ENCODE data around the gene BTBD9. TPM values are rescaled to one million over a fixed set of nuclear protein-coding genes. Genes with fewer than 3 reads are reported as not detected.

The BTBD9 gene
- total RNA-seq, 2 donors from 2014 or later: 15.3 to 23.6 TPM

GRCh38 chr6:38141085-38141484, 498.6 kb downstream of the BTBD9 start:
- Histone ChIP-seq H3K36me3 (no peaks in the 10 kb centered on the region), H3K4me3 (no peak overlapping the region), H3K4me1 (no peaks in the 10 kb centered on the region), H3K27me3 (no peaks in the 10 kb centered on the region), H3K27ac (no peak overlapping the region), H3K9ac (ENCODE audit: low read depth in 2 of 2, low read length in 2 of 2) (no peak overlapping the region), H3K9me3 (no peaks in the 10 kb centered on the region)
- no peak for TF ChIP-seq CTCF (IDR thresholded peaks at IDR 0.05)
- intact Hi-C loops (cut with DNase I): no loop called here
- DNase-seq: no peak

GRCh38 chr6:38138374-38138773, 501.4 kb downstream of the BTBD9 start:
- H3K36me3 ChIP-seq: no peaks in the 10 kb centered on the region
- H3K27me3 ChIP-seq: no peaks in the 10 kb centered on the region
- no peaks in the 10 kb centered on the region for H3K9me3 ChIP-seq
- no peak for DNase-seq
- TF ChIP-seq CTCF (IDR thresholded peaks at IDR 0.05): no peak
- no peak overlapping the region for H3K27ac ChIP-seq
- no peak overlapping the region for H3K9ac ChIP-seq (ENCODE audit: low read depth in 2 of 2, low read length in 2 of 2)
- intact Hi-C loops (cut with DNase I): no loop called here
- H3K4me1 ChIP-seq: no peaks in the 10 kb centered on the region
- H3K4me3 ChIP-seq: no peak overlapping the region

GRCh38 chr6:38137608-38138265, 502.0 kb downstream of the BTBD9 start:
- Histone ChIP-seq H3K4me3 (no peak overlapping the region), H3K9me3 (no peaks in the 10 kb centered on the region), H3K9ac (ENCODE audit: low read depth in 2 of 2, low read length in 2 of 2) (no peak overlapping the region), H3K27ac (no peak overlapping the region), H3K4me1 (no peaks in the 10 kb centered on the region), H3K27me3 (no peaks in the 10 kb centered on the region), H3K36me3 (no peaks in the 10 kb centered on the region)
- TF ChIP-seq CTCF (IDR thresholded peaks at IDR 0.05): no peak
- intact Hi-C loops (cut with DNase I): no loop called here
- no peak for DNase-seq

- H3K27me3 ChIP-seq: no peaks in the 10 kb centered on the region
- H3K36me3 ChIP-seq: no peaks in the 10 kb centered on the region
- TF ChIP-seq CTCF (IDR thresholded peaks at IDR 0.05): no peak
- H3K27ac ChIP-seq: no peak overlapping the region
- H3K9me3 ChIP-seq: no peaks in the 10 kb centered on the region
- intact Hi-C loops (cut with DNase I): no loop called here
- no peak overlapping the region for H3K4me3 ChIP-seq
- H3K4me1 ChIP-seq: no peaks in the 10 kb centered on the region
- no peak for DNase-seq
- no peak overlapping the region for H3K9ac ChIP-seq (ENCODE audit: low read depth in 2 of 2, low read length in 2 of 2)
These were observed 503.2 kb downstream of the BTBD9 start for GRCh38 chr6:38136547-38136946.

GRCh38 chr6:38134704-38135088, 505.0 kb downstream of the BTBD9 start:
- H3K27ac ChIP-seq: no peak overlapping the region
- TF ChIP-seq CTCF (IDR thresholded peaks at IDR 0.05): no peak
- no peak for DNase-seq
- no peaks in the 10 kb centered on the region for H3K4me1 ChIP-seq
- no peak overlapping the region for H3K4me3 ChIP-seq
- no peaks in the 10 kb centered on the region for H3K36me3 ChIP-seq
- H3K9ac ChIP-seq (ENCODE audit: low read depth in 2 of 2, low read length in 2 of 2): no peak overlapping the region
- intact Hi-C loops (cut with DNase I): no loop called here
- no peaks in the 10 kb centered on the region for H3K27me3 ChIP-seq
- H3K9me3 ChIP-seq: no peaks in the 10 kb centered on the region

All from colonic mucosa (tissue), 4 donors.